B cell (primary cell): ENCODE measurements around the gene CH25H. TPM values are rescaled to one million over a fixed set of nuclear protein-coding genes. Genes with fewer than 3 reads are reported as not detected.

ENCODE experiments used
- ATAC-seq: fragments of 200-7000 bp; cut with Tn5 transposase; one replicate; pipeline ENCODE4 v1.10.0; 2021; ENCODE audit warnings: low read depth, mild to moderate bottlenecking, moderate number of reproducible peaks, moderate library complexity
- CTCF ChIA-PET: fragments of 350-600 bp; sonication (Branson Sonifier 250); formaldehyde crosslinking; loops from one replicate; lab custom pipeline; 2021; ENCODE audit warnings: antibody characterized with exemption, inconsistent platforms; lab: Charles Lee
- POLR2A ChIA-PET: fragments of 350-600 bp; sonication (Branson Sonifier 250); formaldehyde crosslinking; loops from one replicate; lab custom pipeline; 2021; ENCODE audit warnings: antibody characterized with exemption; lab: Charles Lee
- DNase-seq: peaks from one replicate; pipeline ENCODE4 v3.0.0; 2013
- H2AFZ ChIP-seq: 2 replicates; pipeline ENCODE4 v1.6.1; 2012; ENCODE audit warnings: mild to moderate bottlenecking, low read depth, low read length; ENCODE audit not compliant: insufficient read depth, poor library complexity, severe bottlenecking
- H3K27ac ChIP-seq, 2 donors: 1 replicate in 1 of 2; 2 replicates in 1 of 2; pipeline ENCODE4 v1.5.1; 2012 to 2013; ENCODE audit warnings: low read length in 2 of 2, mild to moderate bottlenecking in 2 of 2, moderate library complexity in 1 of 2
- H3K27me3 ChIP-seq, 4 experiments: fragments of 200-600 bp in 1 of 4; sonication (generic) in 1 of 4; replicated peaks in 1 of 4; 1 replicate in 2 of 4; 2 replicates in 2 of 4; pipeline versions ENCODE4 v1.6.1 to v1.7.0; 2013 to 2016; ENCODE audit warnings: low read length in 3 of 4, mild to moderate bottlenecking in 2 of 4, mixed read lengths in 1 of 4, moderate library complexity in 1 of 4; ENCODE audit not compliant: insufficient read depth in 4 of 4, control insufficient read depth in 3 of 4; ENCODE audit errors: control extremely low read depth in 1 of 4
- H3K36me3 ChIP-seq, 2 experiments: replicated peaks in 1 of 2; 1 replicate in 1 of 2; 2 replicates in 1 of 2; pipeline versions ENCODE4 v1.6.1 to v1.7.1; 2013; ENCODE audit warnings: low read length in 1 of 2; ENCODE audit not compliant: insufficient read depth in 2 of 2, control insufficient read depth in 1 of 2; ENCODE audit errors: control extremely low read depth in 1 of 2, extremely low read depth in 1 of 2
- H3K4me1 ChIP-seq, 2 donors: fragments of 200-600 bp in 1 of 2; sonication (generic) in 1 of 2; 1 replicate in 1 of 2; 2 replicates in 1 of 2; pipeline versions ENCODE4 v1.5.1 to v1.6.1; 2013 to 2017; ENCODE audit warnings: low read length in 2 of 2; ENCODE audit not compliant: control insufficient read depth in 2 of 2, insufficient read depth in 2 of 2
- H3K4me2 ChIP-seq: replicated peaks from 2 replicates; pipeline ENCODE3; 2012; ENCODE audit warnings: mild to moderate bottlenecking, low read depth, low read length; ENCODE audit not compliant: poor library complexity, severe bottlenecking
- H3K4me3 ChIP-seq, 5 experiments: fragments of 200-600 bp in 1 of 5; sonication (generic) in 1 of 5; 1 replicate in 3 of 5; 2 replicates in 2 of 5; pipeline versions ENCODE4 v1.5.1 to v1.7.0; 2011 to 2016; ENCODE audit warnings: low read length in 4 of 5, mild to moderate bottlenecking in 4 of 5, low read depth in 2 of 5, control low read depth in 1 of 5, moderate library complexity in 1 of 5; ENCODE audit not compliant: insufficient read depth in 1 of 5; ENCODE audit errors: control extremely low read depth in 1 of 5, extremely low read depth in 1 of 5
- H3K79me2 ChIP-seq: fragments of 200-600 bp; sonication (generic); one replicate; pipeline ENCODE4 v1.6.0; 2016; ENCODE audit warnings: low read length; ENCODE audit not compliant: control insufficient read depth, insufficient read depth
- H3K9ac ChIP-seq: fragments of 200-600 bp; sonication (generic); 2 replicates; pipeline ENCODE4 v1.6.1; 2017; ENCODE audit warnings: mild to moderate bottlenecking, low read length, moderate library complexity
- H3K9me3 ChIP-seq, 3 donors: one replicate each; pipeline versions ENCODE4 v1.6.1 to v1.7.1; 2013; ENCODE audit warnings: low read length in 2 of 3; ENCODE audit not compliant: control insufficient read depth in 2 of 3, insufficient read depth in 1 of 3; ENCODE audit errors: control extremely low read depth in 1 of 3
- H4K20me1 ChIP-seq: 2 replicates; pipeline ENCODE4 v1.6.0; 2012; ENCODE audit warnings: mild to moderate bottlenecking, low read length; ENCODE audit not compliant: insufficient read depth, control insufficient read depth, poor library complexity, severe bottlenecking
- H3K27ac Mint-ChIP-seq: one replicate; pipeline ENCODE4 v1.8.0; 2021; ENCODE audit warnings: mixed read lengths
- H3K27me3 Mint-ChIP-seq: one replicate; pipeline ENCODE4 v1.8.0; 2021; ENCODE audit warnings: mixed read lengths
- H3K4me1 Mint-ChIP-seq: one replicate; pipeline ENCODE4 v1.8.0; 2021; ENCODE audit warnings: mixed read lengths
- H3K4me3 Mint-ChIP-seq: one replicate; pipeline ENCODE4 v1.8.0; 2021; ENCODE audit warnings: mixed read lengths
- H3K9me3 Mint-ChIP-seq: one replicate; pipeline ENCODE4 v1.8.0; 2022; ENCODE audit warnings: mixed read lengths; ENCODE audit not compliant: insufficient read depth
- CTCF ChIP-seq: fragments of 200-600 bp; IDR thresholded peaks from one replicate; pipeline ENCODE4 v1.8.0; 2022; ENCODE audit warnings: antibody characterized with exemption, mild to moderate bottlenecking
- EZH2 ChIP-seq: IDR thresholded peaks from 2 replicates; pipeline ENCODE4 v1.6.1; 2012; ENCODE audit warnings: borderline replicate concordance, low read depth, mild to moderate bottlenecking, moderate library complexity, low read length; ENCODE audit not compliant: insufficient read depth, poor library complexity, severe bottlenecking
- WGBS: methylation state at CpG from one replicate; pipeline ENCODE4 v1.1.5; 2013; ENCODE audit warnings: missing lambda C conversion rate; ENCODE audit not compliant: insufficient coverage; 5-methylcytosine and 5-hydroxymethylcytosine counted together
- intact Hi-C: fragments of 100-400 bp; cut with micrococcal nuclease; formaldehyde crosslinking; loops from one replicate; pipeline ENCODE4 v1.10.0; 2022
- polyA plus RNA-seq: library from polyadenylated mRNA; depleted of rRNA; stranded (reverse); fragments of >200 nt; gene quantifications from 2 replicates; pipeline ENCODE4 v1.2.3, GENCODE V29; 2012
- total RNA-seq, 2 donors: library from RNA; stranded (reverse); fragments of 120-200 nt in 1 of 2; gene quantifications; 1 replicate in 1 of 2; 2 replicates in 1 of 2; pipeline versions ENCODE4 v1.2.3 to v1.2.4, GENCODE V29; 2013 to 2022

The CH25H gene
- total and polyA plus RNA-seq, 2 donors (not counting 1 experiment from before 2014, with no cell fraction given), result not detected

GRCh38 chr10:89238956-89239644, 32.0 kb upstream of the CH25H start:
- no peaks in the 10 kb centered on the region for H3K9me3 ChIP-seq
- ATAC-seq (no peak), DNase-seq (no peak)
- H3K79me2 ChIP-seq, result peaks cover 32% of the 10 kb centered on the region
- Mint-ChIP-seq H3K4me3 (no peak overlapping the region), H3K27ac (no peak overlapping the region), H3K27me3 (no peaks in the 10 kb centered on the region), H3K9me3 (no peaks in the 10 kb centered on the region), H3K4me1 (peaks cover 22% of the 10 kb centered on the region)
- H3K36me3 ChIP-seq, result peaks cover 0 to 36% of the 10 kb centered on the region in 2 experiments
- H3K4me1 ChIP-seq, result peaks cover 20 to 22% of the 10 kb centered on the region in 2 donors
- H4K20me1 ChIP-seq, result no peaks in the 10 kb centered on the region
- no peaks in the 10 kb centered on the region for H3K27me3 ChIP-seq
- TF ChIP-seq EZH2 (no peak), CTCF (no peak)
- CTCF ChIA-PET, result interaction anchor here (6.6 kb wide), 1 partner anchor 23 kb away, joined by 71 read pairs; no protein-coding TSS in a partner anchor
- no peak overlapping the region for H3K4me3 ChIP-seq
- 92% methylated on average over 4 of the region's 5 CpGs for WGBS
- intact Hi-C loops, result no loop called here
- no peak overlapping the region for H3K4me2 ChIP-seq
- no peak overlapping the region for H3K9ac ChIP-seq
- H3K27ac ChIP-seq, result no peak overlapping the region
- POLR2A ChIA-PET, result no interaction called here
- no peak overlapping the region for H2AFZ ChIP-seq

- TF ChIP-seq CTCF (no peak), EZH2 (no peak)
- intact Hi-C loops, result no loop called here
- Histone ChIP-seq H2AFZ (no peak overlapping the region), H3K4me1 (peaks cover 11% of the 10 kb centered on the region in 2 donors), H3K4me2 (no peak overlapping the region), H3K79me2 (peaks cover 33% of the 10 kb centered on the region), H3K36me3 (peaks cover 0 to 44% of the 10 kb centered on the region in 2 experiments), H3K27me3 (no peaks in the 10 kb centered on the region), H3K4me3 (no peak overlapping the region), H3K9ac (no peak overlapping the region), H3K9me3 (no peaks in the 10 kb centered on the region), H4K20me1 (no peaks in the 10 kb centered on the region), H3K27ac (no peak overlapping the region)
- peaks cover 10% of the 10 kb centered on the region for H3K4me1 Mint-ChIP-seq
- ATAC-seq (no peak), DNase-seq (no peak)
- no peak overlapping the region for H3K4me3 Mint-ChIP-seq
- H3K27ac Mint-ChIP-seq, result no peak overlapping the region
- ChIA-PET POLR2A (no interaction called here), CTCF (no interaction called here)
- no peaks in the 10 kb centered on the region for H3K9me3 Mint-ChIP-seq
- H3K27me3 Mint-ChIP-seq, result no peaks in the 10 kb centered on the region
Observed at GRCh38 chr10:89237849-89238248, 30.7 kb upstream of the CH25H start.
